ENCODE data around the gene CLIC6. TPM values are rescaled to one million over a fixed set of nuclear protein-coding genes. Genes with fewer than 3 reads are reported as not detected.
A peak's percentile ranks its signal among the peaks of the same experiment; 100 is the strongest.

CLIC6 gene
- total RNA-seq, 1 experiment from 2014 or later: not detected

- no peaks in the 10 kb centered on the region for H4K20me1 ChIP-seq (ENCODE audit: low read length)
- no peaks in the 10 kb centered on the region for H3K9me3 ChIP-seq (ENCODE audit: low read length)
- H2AFZ ChIP-seq (ENCODE audit: low read length): peak overlapping the region; percentile 47
- TF ChIP-seq EZH2 (IDR thresholded peaks at IDR 0.05; ENCODE audit: low read length, unreplicated experiment) (no peak), CTCF (conservative IDR thresholded peaks at IDR 0.05; ENCODE audit: low read depth, low read length) (peak; percentile 93)
- peak overlapping the region; percentile 14; the same call in 1 of the 2 replicates for H3K4me2 ChIP-seq (ENCODE audit: low read length)
- peak; percentile 83 for DNase-seq
- ChIA-PET CTCF (interaction anchor here (0.6 to 1.1 kb wide), 6 partner anchors 50 to 1286 kb away, joined by 3 to 5 read pairs (median 4); no protein-coding TSS in a partner anchor), POLR2A (ENCODE audit: unreplicated experiment) (no interaction called here)
- H3K9me2 ChIP-seq (replicated peaks; ENCODE audit: low read length): no peaks in the 10 kb centered on the region
- ATAC-seq: peak; percentile 65
- no peak overlapping the region for H3K4me3 ChIP-seq (ENCODE audit: low read length)
- intact Hi-C loops (cut with micrococcal nuclease): loop anchor here (1.0 to 5.0 kb wide), 7 partner anchors 52 to 1335 kb away; no protein-coding TSS in a partner anchor
- no peaks in the 10 kb centered on the region for H3F3A ChIP-seq (ENCODE audit: low read length, unreplicated experiment)
- H3K27me3 ChIP-seq (ENCODE audit: low read length): no peaks in the 10 kb centered on the region
- H3K27ac ChIP-seq (ENCODE audit: low read length): no peak overlapping the region
- peaks cover 38% of the 10 kb centered on the region for H3K4me1 ChIP-seq (ENCODE audit: insufficient read depth, low read length)
- no peak overlapping the region for H3K9ac ChIP-seq (ENCODE audit: low read length)
- no peaks in the 10 kb centered on the region for H3K36me3 ChIP-seq (ENCODE audit: low read depth, low read length)
- H3K79me2 ChIP-seq (ENCODE audit: low read length): no peaks in the 10 kb centered on the region
- no TSS peak for BruUV-seq (replicated peaks)
These were observed 24.5 kb downstream of the CLIC6 start for GRCh38 chr21:34693192-34693810.

- H2AFZ ChIP-seq (ENCODE audit: low read length): no peak overlapping the region
- no peaks in the 10 kb centered on the region for H3K27me3 ChIP-seq (ENCODE audit: low read length)
- H3K36me3 ChIP-seq (ENCODE audit: low read depth, low read length): no peaks in the 10 kb centered on the region
- H3F3A ChIP-seq (ENCODE audit: low read length, unreplicated experiment): no peaks in the 10 kb centered on the region
- no peaks in the 10 kb centered on the region for H3K9me2 ChIP-seq (replicated peaks; ENCODE audit: low read length)
- no peak overlapping the region for H3K4me2 ChIP-seq (ENCODE audit: low read length)
- ChIA-PET CTCF (no interaction called here), POLR2A (ENCODE audit: unreplicated experiment) (no interaction called here)
- ATAC-seq (no peak), DNase-seq (no peak)
- peaks cover 33% of the 10 kb centered on the region for H3K4me1 ChIP-seq (ENCODE audit: insufficient read depth, low read length)
- intact Hi-C loops (cut with micrococcal nuclease): no loop called here
- no peak overlapping the region for H3K27ac ChIP-seq (ENCODE audit: low read length)
- no TSS peak for BruUV-seq (replicated peaks)
- TF ChIP-seq CTCF (conservative IDR thresholded peaks at IDR 0.05; ENCODE audit: low read depth, low read length) (no peak), EZH2phosphoT487 (IDR thresholded peaks at IDR 0.05; ENCODE audit: borderline replicate concordance, low read length) (no peak), EZH2 (IDR thresholded peaks at IDR 0.05; ENCODE audit: low read length, unreplicated experiment) (no peak)
- H3K9me3 ChIP-seq (ENCODE audit: low read length): no peaks in the 10 kb centered on the region
- no peaks in the 10 kb centered on the region for H3K79me2 ChIP-seq (ENCODE audit: low read length)
- H3K9ac ChIP-seq (ENCODE audit: low read length): no peak overlapping the region
- no peaks in the 10 kb centered on the region for H4K20me1 ChIP-seq (ENCODE audit: low read length)
- no peak overlapping the region for H3K4me3 ChIP-seq (ENCODE audit: low read length)
These were observed 26.6 kb downstream of the CLIC6 start for GRCh38 chr21:34695434-34695833.

- Histone ChIP-seq H3K79me2 (ENCODE audit: low read length) (no peaks in the 10 kb centered on the region), H3K27ac (ENCODE audit: low read length) (no peak overlapping the region), H3F3A (ENCODE audit: low read length, unreplicated experiment) (no peaks in the 10 kb centered on the region), H3K9me2 (replicated peaks; ENCODE audit: low read length) (no peaks in the 10 kb centered on the region), H3K4me3 (ENCODE audit: low read length) (no peak overlapping the region), H3K36me3 (ENCODE audit: low read depth, low read length) (no peaks in the 10 kb centered on the region), H3K4me1 (ENCODE audit: insufficient read depth, low read length) (peaks cover 26% of the 10 kb centered on the region), H2AFZ (ENCODE audit: low read length) (no peak overlapping the region), H3K9me3 (ENCODE audit: low read length) (no peaks in the 10 kb centered on the region), H3K4me2 (ENCODE audit: low read length) (no peak overlapping the region), H3K27me3 (ENCODE audit: low read length) (no peaks in the 10 kb centered on the region), H4K20me1 (ENCODE audit: low read length) (no peaks in the 10 kb centered on the region), H3K9ac (ENCODE audit: low read length) (no peak overlapping the region)
- CTCF ChIA-PET: no interaction called here
- intact Hi-C loops (cut with micrococcal nuclease): no loop called here
- no peak for ATAC-seq
- no TSS peak for BruUV-seq (replicated peaks)
- no peak for DNase-seq
- POLR2A ChIA-PET (ENCODE audit: unreplicated experiment): no interaction called here
- TF ChIP-seq CTCF (conservative IDR thresholded peaks at IDR 0.05; ENCODE audit: low read depth, low read length): no peak
- no peak for TF ChIP-seq EZH2phosphoT487 (IDR thresholded peaks at IDR 0.05; ENCODE audit: borderline replicate concordance, low read length)
- no peak for TF ChIP-seq EZH2 (IDR thresholded peaks at IDR 0.05; ENCODE audit: low read length, unreplicated experiment)
These were observed 27.3 kb downstream of the CLIC6 start for GRCh38 chr21:34696121-34696520.
